Dedifferentiated amniotic fluid mesenchymal stem cell (primary cell): Measurements from ENCODE around the gene CHD2.

Experiments used
- DNase-seq: peaks from one replicate; pipeline ENCODE4 v3.0.0-alpha.2; 2016; ENCODE audit errors: extremely low spot score

Gene CHD2

GRCh38 chr15:92885224-92886041 is 14.7 kb upstream of the CHD2 start:
- DNase-seq, result no peak

GRCh38 chr15:92886042-92886537 is 14.0 kb upstream of the CHD2 start:
- no peak for DNase-seq

- no peak for DNase-seq
Observed at GRCh38 chr15:92886815-92887214, 13.3 kb upstream of the CHD2 start.

GRCh38 chr15:92887869-92888268 is 12.3 kb upstream of the CHD2 start:
- no peak for DNase-seq

- no peak for DNase-seq
Observed at GRCh38 chr15:92889390-92890107, 10.6 kb upstream of the CHD2 start.

DNA sequence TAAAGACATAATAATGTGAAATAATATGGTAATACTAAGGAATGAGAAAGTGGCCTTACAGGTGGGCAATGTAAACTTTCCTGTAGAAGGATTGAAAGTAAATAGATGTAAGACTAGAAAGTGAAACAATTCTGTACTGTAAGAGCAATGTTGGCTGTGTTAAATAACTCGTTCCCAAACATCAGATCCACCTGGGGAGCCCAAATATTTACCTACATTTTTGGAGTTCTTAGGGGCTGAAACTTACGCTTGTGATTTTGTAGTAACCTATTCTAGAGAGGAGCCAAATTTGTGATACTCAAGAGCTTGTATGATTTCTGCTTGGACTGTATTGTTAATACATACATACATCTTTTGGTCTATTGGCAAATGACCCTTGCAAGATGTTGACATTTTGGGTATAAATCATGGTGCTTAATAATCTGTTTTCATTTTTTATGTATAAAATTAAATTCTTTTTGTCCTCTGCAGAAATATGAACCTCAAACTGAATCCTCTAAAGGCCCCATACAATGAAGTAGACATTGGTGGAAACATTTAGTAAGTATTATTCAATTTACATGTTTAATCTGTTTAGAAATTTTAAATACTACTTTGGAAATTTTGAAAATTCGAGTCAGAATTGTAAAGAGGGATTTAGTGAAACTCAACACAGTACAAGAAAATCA is 8.5 kb upstream of the CHD2 start:
- DNase-seq, result no peak

- no peak for DNase-seq
Observed at GRCh38 chr15:92892201-92892555, 7.9 kb upstream of the CHD2 start.

- DNase-seq, result no peak
Observed at GRCh38 chr15:92893200-92893599, 6.9 kb upstream of the CHD2 start.

GRCh38 chr15:92896561-92896960 is 3.6 kb upstream of the CHD2 start:
- DNase-seq, result no peak

GRCh38 chr15:92897620-92898019 is 2.5 kb upstream of the CHD2 start:
- DNase-seq, result no peak

DNA sequence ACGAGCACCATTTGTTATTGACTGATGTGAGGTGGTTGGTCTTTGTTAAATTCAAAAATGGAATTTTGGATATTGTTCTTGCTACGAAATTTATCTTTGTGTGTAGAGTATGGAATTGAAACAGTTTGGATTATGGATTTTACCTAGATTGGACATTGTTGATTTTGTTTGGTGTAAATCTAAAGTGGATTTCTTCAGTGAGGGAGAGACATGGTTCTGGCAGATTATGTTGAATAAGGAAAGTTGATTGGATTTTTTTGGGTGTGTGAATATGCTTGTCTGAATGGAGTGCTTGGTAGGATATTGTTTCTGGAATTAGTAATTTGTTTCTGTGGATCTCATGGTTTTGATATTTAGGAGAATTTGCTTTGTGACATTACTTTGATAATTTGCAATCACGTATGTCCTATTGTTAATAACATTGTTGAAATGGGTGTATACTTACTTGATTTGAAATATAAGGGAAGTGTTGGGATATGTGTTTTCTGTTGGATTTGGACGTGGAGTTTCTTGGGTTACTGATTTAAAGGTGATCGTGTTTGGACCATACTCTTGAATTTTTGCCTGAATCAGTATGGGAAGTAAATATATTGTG is 1.0 kb upstream of the CHD2 start:
- no peak for DNase-seq

DNA sequence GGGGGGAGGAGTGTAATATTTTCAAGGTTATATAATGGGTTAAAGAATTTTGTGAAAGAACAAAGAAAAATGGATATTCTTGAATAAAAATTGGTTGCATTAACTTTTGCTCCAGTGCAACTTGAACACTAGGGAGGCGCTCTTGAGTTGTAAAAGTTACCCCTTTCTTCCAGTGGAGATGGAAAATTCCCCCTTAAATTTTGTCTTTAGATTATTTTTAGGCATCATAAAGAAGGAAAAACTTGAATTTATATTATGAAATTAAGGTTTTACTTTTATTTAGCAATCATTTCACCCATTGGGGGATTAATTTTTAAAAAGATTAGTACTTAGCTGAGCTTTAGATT is 550 bp upstream of the CHD2 start:
- DNase-seq, result no peak

- DNase-seq, result no peak
Observed at GRCh38 chr15:92900731-92901071, 577 bp downstream of the CHD2 start.

DNA sequence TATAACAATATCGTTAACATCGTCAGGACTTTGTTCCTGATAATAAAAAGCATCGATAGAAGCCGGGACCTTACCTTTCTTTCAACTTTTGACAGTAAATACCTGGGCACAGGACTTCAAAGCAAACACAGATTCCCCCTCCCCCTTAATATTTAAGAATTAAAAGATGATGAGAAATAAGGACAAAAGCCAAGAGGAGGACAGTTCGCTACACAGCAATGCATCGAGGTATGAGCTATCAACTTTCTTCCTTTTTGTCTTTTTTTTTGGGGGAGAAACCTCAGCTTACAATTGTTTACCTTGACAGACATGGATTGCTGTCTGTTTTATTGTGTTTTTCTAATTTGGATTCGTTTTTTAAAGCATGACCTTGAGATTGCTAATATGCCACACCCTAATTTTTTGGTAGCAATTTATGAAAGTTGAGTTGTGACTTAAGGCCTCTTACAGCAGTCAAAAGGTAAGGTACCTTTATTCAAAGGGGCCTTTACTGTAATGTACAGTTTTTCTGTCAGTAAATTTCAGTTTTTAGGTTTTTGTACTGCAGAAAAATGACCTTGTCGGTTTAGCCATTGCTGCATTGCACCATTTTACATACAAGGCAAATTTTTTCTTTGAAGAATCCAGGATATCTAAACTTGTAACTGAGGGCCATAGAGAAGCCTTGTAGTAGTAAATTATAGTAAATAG is 1.1 kb downstream of the CHD2 start:
- no peak for DNase-seq

GRCh38 chr15:92901995-92902394 is 1.9 kb downstream of the CHD2 start:
- DNase-seq, result no peak

GRCh38 chr15:92902737-92903593 is 2.8 kb downstream of the CHD2 start:
- no peak for DNase-seq

DNA sequence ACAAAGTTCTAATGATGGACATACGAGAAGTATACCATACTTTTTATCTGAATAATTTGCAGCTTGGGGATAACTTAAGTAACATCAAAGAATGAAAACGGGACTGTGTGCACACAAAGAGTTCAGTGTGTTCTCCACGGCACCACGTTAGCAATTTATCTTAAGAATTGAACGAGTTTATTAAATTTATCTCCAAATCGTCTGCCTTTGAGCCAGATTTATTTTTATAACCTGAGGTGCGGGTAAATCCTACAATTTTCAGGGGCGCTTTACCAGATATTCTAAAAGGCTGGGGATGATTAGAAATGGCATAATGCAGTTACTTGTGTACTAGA is 3.5 kb downstream of the CHD2 start:
- DNase-seq, result no peak

GRCh38 chr15:92903966-92904721 is 4.0 kb downstream of the CHD2 start:
- peak; percentile 96 for DNase-seq

DNA sequence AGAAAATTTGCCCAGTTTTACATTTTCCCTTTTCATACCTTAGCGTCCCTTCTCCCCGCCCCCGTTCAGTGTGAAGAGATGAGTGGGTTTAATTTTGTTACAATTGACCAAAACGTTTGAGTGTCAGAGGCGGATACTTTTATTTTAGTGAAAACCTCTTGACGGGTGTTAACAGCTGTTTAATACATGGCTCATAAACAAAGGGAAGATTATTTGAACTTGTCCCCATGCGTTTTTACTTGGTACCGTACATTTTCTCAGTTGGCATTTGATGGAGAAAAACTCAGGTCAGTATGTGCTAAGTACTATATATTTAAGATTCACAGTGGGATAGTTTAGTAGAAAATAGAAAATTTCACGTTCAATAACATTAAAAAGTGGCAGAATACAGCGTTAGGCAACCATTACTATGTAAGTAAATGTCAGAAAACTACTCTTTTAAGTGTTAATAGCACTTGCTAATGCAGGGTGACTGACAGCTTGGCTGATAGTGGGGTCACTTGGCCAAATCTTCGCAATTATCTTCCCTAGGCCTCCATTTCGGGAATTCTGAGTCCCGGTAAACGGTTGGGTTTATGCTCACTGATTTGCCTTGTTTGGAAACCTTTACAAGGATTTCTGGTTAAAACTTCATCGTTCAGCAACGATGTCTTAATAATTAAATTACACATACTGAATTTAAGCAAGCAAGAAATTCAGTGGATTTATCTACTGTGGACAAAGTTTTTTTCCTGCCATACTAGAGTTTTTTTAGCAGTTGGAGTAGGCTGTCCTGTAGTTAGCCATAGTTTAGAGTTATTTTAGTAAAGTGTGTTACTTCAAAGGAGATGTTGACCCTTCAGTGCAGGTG is 4.8 kb downstream of the CHD2 start:
- no peak for DNase-seq
